ENCODE results near the gene CHRNE. TPM values are rescaled to one million over a fixed set of nuclear protein-coding genes. Genes with fewer than 3 reads are reported as not detected.

CHRNE gene
- total and polyA plus RNA-seq, 2 of the 13 experiments (the other 11 are each of a cell fraction or from before 2014, with no cell fraction given), result 0.53 to 0.59 TPM

DNA sequence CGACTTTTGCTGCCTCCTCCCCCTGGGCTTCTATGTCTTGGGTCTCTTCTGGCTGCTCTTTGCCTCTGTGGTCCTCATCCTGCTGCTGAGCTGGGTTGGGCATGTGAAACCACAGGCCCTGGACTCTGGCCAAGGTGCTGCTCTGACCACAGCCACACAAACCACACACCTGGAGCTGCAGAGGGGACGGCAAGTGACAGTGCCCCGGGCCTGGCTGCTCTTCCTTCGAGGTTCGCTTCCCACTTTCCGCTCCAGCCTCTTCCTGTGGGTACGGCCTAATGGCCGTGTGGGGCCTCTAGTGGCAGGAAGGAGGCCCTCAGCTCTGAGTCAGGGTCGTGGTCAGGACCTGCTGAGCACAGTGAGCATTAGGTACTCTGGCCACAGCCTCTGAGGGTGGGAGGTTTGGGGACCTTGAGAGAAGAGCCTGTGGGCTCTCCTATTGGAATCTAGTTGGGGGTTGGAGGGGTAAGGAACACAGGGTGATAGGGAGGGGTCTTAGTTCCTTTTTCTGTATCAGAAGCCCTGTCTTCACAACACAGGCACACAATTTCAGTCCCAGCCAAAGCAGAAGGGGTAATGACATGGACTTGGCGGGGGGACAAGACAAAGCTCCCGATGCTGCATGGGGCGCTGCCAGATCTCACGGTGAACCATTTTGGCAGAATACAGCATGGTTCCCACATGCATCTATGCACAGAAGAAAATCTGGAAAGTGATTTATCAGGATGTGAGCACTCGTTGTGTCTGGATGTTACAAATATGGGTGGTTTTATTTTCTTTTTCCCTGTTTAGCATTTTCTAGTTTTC is 31.5 kb upstream of the CHRNE start (continued):
- TF ChIP-seq YY1 (IDR thresholded peaks at IDR 0.05; ENCODE audit: insufficient read depth, insufficient replicate concordance, low read depth, low read length) (peak; percentile 54), ZNF446 (CRISPR knock-in tag; IDR thresholded peaks at IDR 0.05) (no peak), MBD4 (IDR thresholded peaks at IDR 0.05; ENCODE audit: borderline replicate concordance, low read length) (no peak), ZNF484 (CRISPR knock-in tag; IDR thresholded peaks at IDR 0.05; ENCODE audit: borderline replicate concordance, low read depth) (no peak), ZBTB21 (CRISPR knock-in tag; IDR thresholded peaks at IDR 0.05) (no peak), YEATS4 (CRISPR knock-in tag; IDR thresholded peaks at IDR 0.05; ENCODE audit: borderline replicate concordance) (no peak), ZNF629 (CRISPR knock-in tag; conservative IDR thresholded peaks at IDR 0.05) (no peak), SIX1 (CRISPR knock-in tag; IDR thresholded peaks at IDR 0.05; ENCODE audit: borderline replicate concordance) (no peak), GABPB1 (CRISPR knock-in tag; IDR thresholded peaks at IDR 0.05) (peak; percentile 44), RCOR2 (CRISPR knock-in tag; IDR thresholded peaks at IDR 0.05) (no peak), ZNF367 (CRISPR knock-in tag; IDR thresholded peaks at IDR 0.05; ENCODE audit: borderline replicate concordance) (no peak), STAT5B (CRISPR knock-in tag; IDR thresholded peaks at IDR 0.05) (no peak), ZNF121 (CRISPR knock-in tag; IDR thresholded peaks at IDR 0.05) (no peak), PRPF4 (IDR thresholded peaks at IDR 0.05; ENCODE audit: low read depth, low read length, poor library complexity, severe bottlenecking) (no peak), MTF2 (CRISPR knock-in tag; IDR thresholded peaks at IDR 0.05; ENCODE audit: borderline replicate concordance) (no peak), THAP11 (CRISPR knock-in tag; IDR thresholded peaks at IDR 0.05) (peak; percentile 50), ZNF572 (CRISPR knock-in tag; IDR thresholded peaks at IDR 0.05) (0 out of 2 replicates have a peak, but pooled peaks have one; percentile 45), ETV6 (CRISPR knock-in tag; conservative IDR thresholded peaks at IDR 0.05) (no peak), CBFB (CRISPR knock-in tag; IDR thresholded peaks at IDR 0.05) (0 out of 2 replicates have a peak, but pooled peaks have one; percentile 25)
- TF ChIP-seq, protein P1, sequence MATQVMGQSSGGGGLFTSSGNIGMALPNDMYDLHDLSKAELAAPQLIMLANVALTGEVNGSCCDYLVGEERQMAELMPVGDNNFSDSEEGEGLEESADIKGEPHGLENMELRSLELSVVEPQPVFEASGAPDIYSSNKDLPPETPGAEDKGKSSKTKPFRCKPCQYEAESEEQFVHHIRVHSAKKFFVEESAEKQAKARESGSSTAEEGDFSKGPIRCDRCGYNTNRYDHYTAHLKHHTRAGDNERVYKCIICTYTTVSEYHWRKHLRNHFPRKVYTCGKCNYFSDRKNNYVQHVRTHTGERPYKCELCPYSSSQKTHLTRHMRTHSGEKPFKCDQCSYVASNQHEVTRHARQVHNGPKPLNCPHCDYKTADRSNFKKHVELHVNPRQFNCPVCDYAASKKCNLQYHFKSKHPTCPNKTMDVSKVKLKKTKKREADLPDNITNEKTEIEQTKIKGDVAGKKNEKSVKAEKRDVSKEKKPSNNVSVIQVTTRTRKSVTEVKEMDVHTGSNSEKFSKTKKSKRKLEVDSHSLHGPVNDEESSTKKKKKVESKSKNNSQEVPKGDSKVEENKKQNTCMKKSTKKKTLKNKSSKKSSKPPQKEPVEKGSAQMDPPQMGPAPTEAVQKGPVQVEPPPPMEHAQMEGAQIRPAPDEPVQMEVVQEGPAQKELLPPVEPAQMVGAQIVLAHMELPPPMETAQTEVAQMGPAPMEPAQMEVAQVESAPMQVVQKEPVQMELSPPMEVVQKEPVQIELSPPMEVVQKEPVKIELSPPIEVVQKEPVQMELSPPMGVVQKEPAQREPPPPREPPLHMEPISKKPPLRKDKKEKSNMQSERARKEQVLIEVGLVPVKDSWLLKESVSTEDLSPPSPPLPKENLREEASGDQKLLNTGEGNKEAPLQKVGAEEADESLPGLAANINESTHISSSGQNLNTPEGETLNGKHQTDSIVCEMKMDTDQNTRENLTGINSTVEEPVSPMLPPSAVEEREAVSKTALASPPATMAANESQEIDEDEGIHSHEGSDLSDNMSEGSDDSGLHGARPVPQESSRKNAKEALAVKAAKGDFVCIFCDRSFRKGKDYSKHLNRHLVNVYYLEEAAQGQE (IDR thresholded peaks at IDR 0.05; ENCODE audit: borderline replicate concordance in 1 of 2, low read depth in 1 of 2, low read length in 2 of 2), result peak in 1 of 2 experiments; percentile 64; a peak in 2 of 4 replicates
- TF ChIP-seq, protein P2, sequence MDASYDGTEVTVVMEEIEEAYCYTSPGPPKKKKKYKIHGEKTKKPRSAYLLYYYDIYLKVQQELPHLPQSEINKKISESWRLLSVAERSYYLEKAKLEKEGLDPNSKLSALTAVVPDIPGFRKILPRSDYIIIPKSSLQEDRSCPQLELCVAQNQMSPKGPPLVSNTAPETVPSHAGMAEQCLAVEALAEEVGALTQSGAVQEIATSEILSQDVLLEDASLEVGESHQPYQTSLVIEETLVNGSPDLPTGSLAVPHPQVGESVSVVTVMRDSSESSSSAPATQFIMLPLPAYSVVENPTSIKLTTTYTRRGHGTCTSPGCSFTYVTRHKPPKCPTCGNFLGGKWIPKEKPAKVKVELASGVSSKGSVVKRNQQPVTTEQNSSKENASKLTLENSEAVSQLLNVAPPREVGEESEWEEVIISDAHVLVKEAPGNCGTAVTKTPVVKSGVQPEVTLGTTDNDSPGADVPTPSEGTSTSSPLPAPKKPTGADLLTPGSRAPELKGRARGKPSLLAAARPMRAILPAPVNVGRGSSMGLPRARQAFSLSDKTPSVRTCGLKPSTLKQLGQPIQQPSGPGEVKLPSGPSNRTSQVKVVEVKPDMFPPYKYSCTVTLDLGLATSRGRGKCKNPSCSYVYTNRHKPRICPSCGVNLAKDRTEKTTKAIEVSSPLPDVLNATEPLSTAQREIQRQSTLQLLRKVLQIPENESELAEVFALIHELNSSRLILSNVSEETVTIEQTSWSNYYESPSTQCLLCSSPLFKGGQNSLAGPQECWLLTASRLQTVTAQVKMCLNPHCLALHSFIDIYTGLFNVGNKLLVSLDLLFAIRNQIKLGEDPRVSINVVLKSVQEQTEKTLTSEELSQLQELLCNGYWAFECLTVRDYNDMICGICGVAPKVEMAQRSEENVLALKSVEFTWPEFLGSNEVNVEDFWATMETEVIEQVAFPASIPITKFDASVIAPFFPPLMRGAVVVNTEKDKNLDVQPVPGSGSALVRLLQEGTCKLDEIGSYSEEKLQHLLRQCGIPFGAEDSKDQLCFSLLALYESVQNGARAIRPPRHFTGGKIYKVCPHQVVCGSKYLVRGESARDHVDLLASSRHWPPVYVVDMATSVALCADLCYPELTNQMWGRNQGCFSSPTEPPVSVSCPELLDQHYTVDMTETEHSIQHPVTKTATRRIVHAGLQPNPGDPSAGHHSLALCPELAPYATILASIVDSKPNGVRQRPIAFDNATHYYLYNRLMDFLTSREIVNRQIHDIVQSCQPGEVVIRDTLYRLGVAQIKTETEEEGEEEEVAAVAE (CRISPR knock-in tag; IDR thresholded peaks at IDR 0.05; ENCODE audit: borderline replicate concordance), result no peak
